NCI-H146 treated with DMSO at 0.1 percent for 48 hours (cell line): ENCODE data around the gene CYB561A3.

Experiments
- DNase-seq: peaks from one replicate; lab custom pipeline; 2025; ENCODE audit not compliant: unreplicated experiment; lab: John Stamatoyannopoulos, UW

Gene CYB561A3

DNA sequence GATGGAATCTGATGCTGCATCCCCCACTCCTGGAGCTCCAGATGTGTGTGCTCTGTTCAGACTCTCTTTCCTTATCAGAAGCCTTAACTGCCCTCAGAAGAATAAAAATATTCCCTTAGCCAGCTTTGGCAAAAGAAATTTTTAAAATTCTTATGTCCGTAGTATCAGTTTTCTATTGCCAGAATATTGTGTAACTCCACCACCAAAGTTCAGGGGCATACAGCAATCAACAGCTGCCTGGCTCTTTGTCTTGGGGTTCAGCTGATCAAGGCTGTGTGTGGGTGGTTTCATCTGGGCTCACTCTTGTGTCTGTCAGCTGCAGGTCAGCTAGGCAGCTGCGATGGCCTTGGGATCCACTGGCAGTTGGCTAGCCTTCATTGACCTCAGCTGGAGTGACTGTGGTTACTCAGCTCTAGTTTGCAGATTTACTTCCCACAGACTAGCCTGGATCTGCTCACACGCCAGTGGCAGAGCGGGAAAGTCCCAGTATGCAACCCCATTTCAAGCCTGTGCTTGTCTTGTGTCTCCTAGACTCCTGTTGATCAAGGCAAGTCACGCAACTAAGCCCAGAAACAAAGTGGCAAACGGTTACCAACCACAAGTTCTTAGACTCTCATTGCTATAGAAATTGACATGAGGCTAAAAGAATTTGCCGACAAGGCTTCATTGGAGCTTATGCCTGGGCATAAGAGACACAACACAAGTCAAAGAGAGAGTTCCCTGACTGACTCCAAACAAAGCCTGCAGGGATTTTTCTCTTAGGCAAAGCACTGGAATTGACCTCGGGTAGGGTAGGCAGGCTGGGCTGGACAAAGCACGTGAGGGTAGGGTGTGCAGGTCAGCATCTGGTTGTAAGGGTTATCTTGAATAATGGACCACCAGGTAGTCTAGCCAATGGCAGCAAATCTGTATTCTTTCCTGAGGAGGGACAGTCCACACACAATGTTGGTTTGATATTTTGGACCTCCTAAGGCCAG, 8.0 kb upstream of the CYB561A3 start:
- DNase-seq: no peak

GRCh38 chr11:61368646-61369045, 7.0 kb upstream of the CYB561A3 start:
- DNase-seq: no peak

GRCh38 chr11:61367406-61367805, 5.7 kb upstream of the CYB561A3 start:
- no peak for DNase-seq

DNA sequence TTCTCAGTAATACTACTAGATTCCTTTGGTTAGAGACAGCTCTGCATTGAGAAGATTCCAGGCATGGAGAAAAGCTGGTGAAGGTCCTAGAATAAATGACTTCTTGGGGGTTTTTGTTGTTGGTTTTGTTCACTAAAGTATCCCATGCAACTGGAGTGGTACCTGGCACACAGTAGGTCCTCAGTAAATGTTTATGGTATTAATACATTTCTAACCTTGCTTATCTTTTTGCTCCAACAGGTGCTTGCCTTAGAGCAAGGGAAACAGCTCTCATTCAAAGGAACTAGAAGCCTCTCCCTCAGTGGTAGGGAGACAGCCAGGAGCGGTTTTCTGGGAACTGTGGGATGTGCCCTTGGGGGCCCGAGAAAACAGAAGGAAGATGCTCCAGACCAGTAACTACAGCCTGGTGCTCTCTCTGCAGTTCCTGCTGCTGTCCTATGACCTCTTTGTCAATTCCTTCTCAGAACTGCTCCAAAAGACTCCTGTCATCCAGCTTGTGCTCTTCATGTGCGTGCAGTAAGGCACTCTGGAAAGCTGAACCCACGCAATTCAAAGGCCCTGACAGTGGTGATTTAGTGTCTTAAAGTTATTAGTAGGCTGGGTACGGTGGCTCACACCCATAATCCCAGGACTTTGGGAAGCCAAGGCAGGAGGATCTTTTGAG, 2.5 kb upstream of the CYB561A3 start:
- no peak for DNase-seq

GRCh38 chr11:61362542-61362875, 827 bp upstream of the CYB561A3 start:
- peak; percentile 52 for DNase-seq

- DNase-seq: no peak
These were observed 393 bp downstream of the CYB561A3 start for GRCh38 chr11:61361237-61361740.

- no peak for DNase-seq
These were observed 2.2 kb downstream of the CYB561A3 start for GRCh38 chr11:61359516-61359915.

- no peak for DNase-seq
These were observed 3.1 kb downstream of the CYB561A3 start for GRCh38 chr11:61358566-61358965.

DNA sequence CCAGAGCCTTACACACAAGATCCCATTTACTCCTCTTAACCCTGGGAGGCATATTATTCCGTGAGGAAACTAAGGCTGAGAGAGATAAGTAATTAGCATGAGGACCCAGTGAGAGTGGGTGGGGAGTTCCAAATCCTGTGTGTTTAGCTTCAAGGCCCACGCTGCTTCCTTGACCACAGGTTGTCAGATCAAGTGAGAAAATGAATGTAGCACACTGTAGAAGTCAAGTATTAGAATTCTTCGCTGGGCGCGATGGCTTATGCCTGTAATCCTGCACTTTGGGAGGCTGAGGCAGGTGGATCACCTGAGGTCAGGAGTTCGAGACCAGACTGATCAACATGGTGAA, 3.8 kb downstream of the CYB561A3 start:
- no peak for DNase-seq

DNA sequence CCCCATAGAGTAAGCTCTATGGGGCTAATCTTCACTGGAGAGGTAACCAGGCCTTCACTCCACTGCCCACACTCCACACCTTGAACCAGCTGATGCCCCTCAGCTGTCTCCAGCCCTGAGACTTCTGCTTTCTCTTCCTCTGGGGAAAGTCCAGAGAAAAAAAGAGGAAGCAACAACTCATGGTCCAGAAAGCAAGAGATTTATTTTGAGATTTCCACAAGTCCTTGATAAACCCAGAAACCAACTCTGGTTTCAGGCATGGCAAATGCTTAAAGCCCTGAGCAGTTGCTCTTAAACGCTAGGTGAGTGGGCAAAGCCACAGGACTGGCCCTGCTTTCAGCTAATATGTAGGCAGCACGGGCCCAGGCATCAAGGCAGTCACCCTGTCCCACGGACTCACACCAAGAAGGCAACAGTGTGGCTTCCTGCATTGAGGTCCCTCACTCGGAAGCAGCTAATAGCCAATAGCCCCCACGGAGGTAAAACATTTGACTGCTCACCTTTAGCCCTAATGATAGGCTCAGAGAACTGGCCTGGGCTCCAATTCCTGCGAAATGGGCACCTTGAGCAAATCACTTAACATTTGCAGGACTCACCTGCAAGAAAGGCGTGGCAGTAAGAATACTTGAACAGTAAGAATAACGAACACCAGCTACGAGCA, 4.3 kb downstream of the CYB561A3 start:
- DNase-seq: no peak

GRCh38 chr11:61356706-61357105, 5.0 kb downstream of the CYB561A3 start:
- DNase-seq: no peak

GRCh38 chr11:61354208-61354607, 7.5 kb downstream of the CYB561A3 start:
- DNase-seq: no peak

DNA sequence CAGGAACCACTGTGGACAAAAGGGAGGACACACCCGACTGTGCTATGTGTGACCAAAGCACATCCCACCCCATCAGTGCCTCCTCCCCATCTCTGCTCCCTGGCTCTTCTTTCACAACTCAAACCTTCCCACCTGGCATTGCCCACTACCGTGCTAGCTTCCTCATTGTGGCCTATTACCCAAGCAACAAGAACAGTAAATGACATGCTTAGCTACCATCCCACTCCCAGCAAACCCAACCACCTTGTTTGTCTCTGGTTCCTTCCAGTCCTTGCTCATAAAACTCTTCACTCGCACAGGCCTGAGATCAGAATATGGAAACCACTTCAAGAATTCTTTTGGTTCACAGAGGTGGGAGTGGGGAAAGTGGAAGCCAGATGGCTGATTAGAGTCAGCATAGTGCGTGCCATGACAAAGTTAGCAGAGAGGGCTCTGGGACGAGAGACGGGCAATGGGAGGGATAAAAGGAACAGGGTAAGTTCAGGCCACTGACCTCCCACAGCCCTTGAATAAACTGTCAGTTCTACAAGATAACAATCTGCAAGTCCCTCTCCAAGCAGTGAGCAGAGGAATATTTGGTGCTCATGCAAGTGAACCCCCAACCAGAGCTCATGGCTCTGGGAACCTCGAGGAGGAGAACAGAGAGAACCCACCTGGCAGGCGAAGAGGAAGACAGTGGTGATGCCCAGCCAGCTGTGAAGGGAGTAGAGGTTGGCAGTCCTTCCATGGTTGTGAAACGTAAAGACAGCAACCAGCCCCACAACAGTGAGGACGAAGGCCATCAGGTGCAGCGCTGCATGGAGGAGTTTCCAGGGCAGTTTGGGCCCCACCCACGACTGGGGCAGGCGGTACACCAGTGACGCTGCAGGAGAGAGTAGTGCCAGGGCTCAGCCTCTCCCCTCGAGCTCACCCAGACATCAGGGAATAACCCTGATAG, 8.3 kb downstream of the CYB561A3 start:
- no peak for DNase-seq

DNA sequence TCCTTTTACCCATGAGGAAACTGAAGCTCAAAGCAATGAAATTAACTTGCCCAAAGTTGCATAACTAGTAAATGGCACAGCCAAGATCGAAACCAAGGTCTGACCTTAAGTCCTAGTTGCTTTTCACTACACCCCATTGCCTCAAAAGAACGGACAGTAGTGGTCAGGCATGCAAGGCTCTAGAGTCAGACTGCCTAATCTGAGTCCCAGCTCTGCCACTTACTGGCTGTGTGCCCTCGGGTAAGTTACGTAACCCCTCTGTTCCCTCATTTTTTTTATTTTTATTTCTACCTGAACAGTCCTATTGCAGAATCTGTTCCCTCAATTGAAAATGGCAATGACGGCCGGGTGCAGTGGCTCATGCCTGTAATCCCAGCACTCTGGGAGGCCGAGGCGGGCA, 9.6 kb downstream of the CYB561A3 start:
- no peak for DNase-seq

DNA sequence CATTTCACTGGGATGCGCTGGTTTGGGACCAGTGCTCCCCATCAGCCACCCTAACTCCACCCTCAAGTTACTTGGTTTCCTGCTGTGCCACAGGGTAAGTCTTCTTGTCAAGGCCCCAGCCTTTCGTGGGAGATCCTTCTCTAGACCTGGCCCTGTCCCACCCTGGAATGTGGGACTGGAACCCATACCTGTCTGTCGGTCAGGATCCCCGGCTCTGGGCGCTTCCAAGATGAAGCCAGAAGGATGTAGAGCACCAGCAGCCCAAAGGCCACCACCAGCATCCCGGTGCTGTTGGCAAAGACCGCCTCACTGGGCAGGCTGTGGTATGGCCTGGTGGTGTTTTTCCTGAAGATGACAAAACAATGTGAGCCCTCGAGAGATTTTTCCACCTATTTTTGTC, 10.9 kb downstream of the CYB561A3 start:
- DNase-seq: no peak

DNA sequence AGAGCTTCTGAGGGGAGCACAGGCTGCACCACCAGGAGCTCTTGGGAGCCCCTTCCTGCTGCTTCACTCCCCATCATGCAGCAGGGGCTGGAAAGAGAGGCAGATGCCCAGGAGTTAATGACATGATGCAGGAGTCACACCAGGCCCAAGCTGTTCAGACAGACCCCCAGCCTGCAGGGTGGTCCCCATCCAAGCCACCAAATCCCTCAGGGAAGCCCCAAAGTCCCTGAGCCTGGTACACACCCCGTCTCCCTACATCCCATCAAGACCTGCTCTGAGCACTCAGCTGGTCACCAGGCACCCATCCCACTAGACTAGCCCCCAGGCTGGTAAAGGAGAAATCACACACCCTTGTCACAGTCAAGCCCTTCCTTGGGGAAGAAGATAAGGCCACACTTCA, 11.3 kb downstream of the CYB561A3 start:
- DNase-seq: no peak

DNA sequence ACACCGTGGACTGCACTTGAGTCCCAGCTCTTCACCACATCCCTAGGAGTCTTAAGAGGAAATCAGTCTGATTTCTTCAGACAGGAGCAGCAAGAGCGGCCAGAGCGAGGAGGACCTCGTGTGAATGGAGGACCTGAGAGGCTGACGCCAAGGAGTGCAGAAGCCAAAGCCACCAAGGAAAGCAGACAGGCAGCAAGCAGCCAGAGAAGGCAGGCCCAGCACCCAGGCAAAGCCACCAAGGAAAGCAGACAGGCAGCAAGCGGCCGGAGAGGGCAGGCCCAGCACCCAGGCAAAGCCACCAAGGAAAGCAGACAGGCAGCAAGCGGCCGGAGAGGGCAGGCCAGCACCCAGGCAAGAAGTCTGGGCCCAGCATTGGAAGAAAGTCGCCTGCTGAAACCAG, 11.8 kb downstream of the CYB561A3 start:
- DNase-seq: no peak

GRCh38 chr11:61349189-61349751, 12.4 kb downstream of the CYB561A3 start:
- no peak for DNase-seq

DNA sequence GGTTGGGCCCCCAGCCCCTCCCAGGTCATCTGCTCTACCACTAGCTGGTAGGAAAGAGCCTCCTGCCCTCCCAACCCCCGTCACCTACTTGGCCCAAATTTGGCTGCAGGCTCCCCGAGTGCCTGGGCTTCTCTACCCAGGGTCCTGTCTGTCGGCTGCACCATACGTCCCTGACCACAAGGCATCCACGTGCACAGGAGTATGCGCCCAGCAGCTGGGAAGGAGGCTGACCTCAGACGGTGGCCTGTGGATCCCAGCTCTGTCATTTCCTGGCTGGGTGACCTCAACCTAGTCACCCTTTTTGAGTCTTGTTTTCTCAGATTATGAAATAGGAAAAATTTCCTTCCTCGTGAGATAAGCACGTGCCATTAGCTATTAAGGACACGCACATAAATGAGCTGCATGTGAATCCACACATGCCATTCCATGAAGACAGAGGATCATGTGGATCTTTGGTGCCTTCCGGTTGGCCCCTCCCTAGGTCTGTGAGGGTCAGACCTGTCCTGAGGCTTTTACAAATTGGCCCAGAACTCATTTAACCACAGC, 13.7 kb downstream of the CYB561A3 start:
- no peak for DNase-seq
